ENCODE results near the gene R3HDM2.

The R3HDM2 gene

GRCh38 chr12:57430931-57431566, at the start of gene R3HDM2:
Gene R3HDM2 (minus strand): TSS chr12:57431043. CDS start chr12:57310428, 120,615 bp downstream.
- peak; percentile 92 for DNase-seq (ENCODE audit: low read depth in 2 of 2)

- DNase-seq (ENCODE audit: low read depth in 2 of 2): no peak
These were observed 48.7 kb upstream of the R3HDM2 start, which contains the start of gene ARHGAP9 for GRCh38 chr12:57479376-57480115. Gene ARHGAP9 (minus strand): TSS chr12:57479866. CDS start chr12:57479406, 460 bp downstream.

- DNase-seq (ENCODE audit: low read depth in 2 of 2): no peak
These were observed 48.2 kb upstream of the R3HDM2 start for GRCh38 chr12:57479043-57479375.

GRCh38 chr12:57477710-57478681, 47.2 kb upstream of the R3HDM2 start:
- DNase-seq (ENCODE audit: low read depth in 2 of 2): no peak

GRCh38 chr12:57476993-57477709, 46.3 kb upstream of the R3HDM2 start:
- DNase-seq (ENCODE audit: low read depth in 2 of 2): no peak

GRCh38 chr12:57476162-57476992, 45.5 kb upstream of the R3HDM2 start:
- DNase-seq (ENCODE audit: low read depth in 2 of 2): peak; percentile 72 to 74

GRCh38 chr12:57475271-57476161, 44.7 kb upstream of the R3HDM2 start:
- DNase-seq (ENCODE audit: low read depth in 2 of 2): no peak

GRCh38 chr12:57474862-57475261, 44.0 kb upstream of the R3HDM2 start:
- DNase-seq (ENCODE audit: low read depth in 2 of 2): no peak

- no peak for DNase-seq (ENCODE audit: low read depth in 2 of 2)
These were observed 43.6 kb upstream of the R3HDM2 start for GRCh38 chr12:57474430-57474829.

GRCh38 chr12:57473886-57474285, 43.0 kb upstream of the R3HDM2 start:
- DNase-seq (ENCODE audit: low read depth in 2 of 2): no peak

GRCh38 chr12:57473392-57473791, 42.5 kb upstream of the R3HDM2 start:
- no peak for DNase-seq (ENCODE audit: low read depth in 2 of 2)

GRCh38 chr12:57472391-57472790, 41.5 kb upstream of the R3HDM2 start:
- DNase-seq (ENCODE audit: low read depth in 2 of 2): no peak

GRCh38 chr12:57471661-57472060, 40.8 kb upstream of the R3HDM2 start:
- no peak for DNase-seq (ENCODE audit: low read depth in 2 of 2)

GRCh38 chr12:57470970-57471656, 40.3 kb upstream of the R3HDM2 start:
- DNase-seq (ENCODE audit: low read depth in 2 of 2): no peak

GRCh38 chr12:57470286-57470969, 39.6 kb upstream of the R3HDM2 start:
- no peak for DNase-seq (ENCODE audit: low read depth in 2 of 2)

- no peak for DNase-seq (ENCODE audit: low read depth in 2 of 2)
These were observed 38.7 kb upstream of the R3HDM2 start for GRCh38 chr12:57469296-57470164.

- DNase-seq (ENCODE audit: low read depth in 2 of 2): no peak
These were observed 37.1 kb upstream of the R3HDM2 start for GRCh38 chr12:57467915-57468314.

Measured in stimulated activated CD8-positive, alpha-beta memory T cell treated with anti-CD3 and anti-CD28 coated beads, Interleukin-2, amount 100 ng/mL, for 48 hours (primary cell).